Bronchial epithelial cell (primary cell): ENCODE results near the gene RIT2. TPM values are rescaled to one million over a fixed set of nuclear protein-coding genes. Genes with fewer than 3 reads are reported as not detected.

Experiments
- DNase-seq: peaks from one replicate; pipeline ENCODE4 v3.0.0-alpha.2; 2010; ENCODE audit warnings: low read depth
- FAIRE-seq: peaks from 2 replicates; lab custom pipeline; 2011; peaks lifted over from hg19 to GRCh38; lab: Jason Lieb, UNC
- H3K27me3 ChIP-seq: 2 replicates; pipeline ENCODE4 v1.5.1; 2011; ENCODE audit warnings: low read length; ENCODE audit not compliant: control insufficient read depth, insufficient read depth
- H3K36me3 ChIP-seq: 2 replicates; pipeline ENCODE4 v1.5.1; 2011; ENCODE audit warnings: low read length; ENCODE audit not compliant: control insufficient read depth, insufficient read depth
- H3K4me3 ChIP-seq: 2 replicates; pipeline ENCODE4 v1.5.1; 2011; ENCODE audit warnings: mild to moderate bottlenecking, low read depth, low read length, control low read depth
- CTCF ChIP-seq: IDR thresholded peaks from 2 replicates; pipeline ENCODE4 v1.5.1; 2011; ENCODE audit warnings: mild to moderate bottlenecking, moderate library complexity, low read length, control low read depth, inconsistent platforms; ENCODE audit not compliant: insufficient read depth, severe bottlenecking
- total RNA-seq: library from RNA; depleted of rRNA; stranded (reverse); fragments of >200 nt; gene quantifications from 2 replicates; pipeline ENCODE4 v1.2.1, GENCODE V29; 2014

Gene RIT2
- total RNA-seq, 1 donor from 2014 or later: not detected

GRCh38 chr18:43049021-43049420, 66.5 kb downstream of the RIT2 start:
- DNase-seq (no peak), FAIRE-seq (no peak)
- TF ChIP-seq CTCF: no peak
- no peak overlapping the region for H3K4me3 ChIP-seq
- no peaks in the 10 kb centered on the region for H3K36me3 ChIP-seq
- H3K27me3 ChIP-seq: no peaks in the 10 kb centered on the region

GRCh38 chr18:43046322-43046721, 69.2 kb downstream of the RIT2 start:
- DNase-seq: no peak
- TF ChIP-seq CTCF: no peak
- peak; percentile 52 for FAIRE-seq
- Histone ChIP-seq H3K27me3 (no peaks in the 10 kb centered on the region), H3K4me3 (no peak overlapping the region), H3K36me3 (no peaks in the 10 kb centered on the region)

- FAIRE-seq (no peak), DNase-seq (no peak)
- Histone ChIP-seq H3K4me3 (no peak overlapping the region), H3K27me3 (no peaks in the 10 kb centered on the region), H3K36me3 (no peaks in the 10 kb centered on the region)
- no peak for TF ChIP-seq CTCF
Measured at GRCh38 chr18:43043626-43044025, 71.9 kb downstream of the RIT2 start.

GRCh38 chr18:43040281-43040680, 75.2 kb downstream of the RIT2 start:
- DNase-seq (no peak), FAIRE-seq (no peak)
- H3K27me3 ChIP-seq: no peaks in the 10 kb centered on the region
- TF ChIP-seq CTCF: no peak
- no peak overlapping the region for H3K4me3 ChIP-seq
- H3K36me3 ChIP-seq: no peaks in the 10 kb centered on the region

- H3K4me3 ChIP-seq: no peak overlapping the region
- TF ChIP-seq CTCF: no peak
- DNase-seq (peak; percentile 23), FAIRE-seq (no peak)
- no peaks in the 10 kb centered on the region for H3K36me3 ChIP-seq
- H3K27me3 ChIP-seq: no peaks in the 10 kb centered on the region
Measured at GRCh38 chr18:43034683-43035500, 80.6 kb downstream of the RIT2 start.
